HT-29 (cell line): Measurements from ENCODE around the gene WWOX. TPM values are rescaled to one million over a fixed set of nuclear protein-coding genes. Genes with fewer than 3 reads are reported as not detected.

ENCODE experiments used
- DNase-seq: peaks from one replicate; pipeline ENCODE4 v3.0.0-alpha.2; 2015; ENCODE audit warnings: low spot score
- total RNA-seq: library from RNA; depleted of rRNA; stranded (reverse); fragments of >200 nt; shearing (Covaris generic); gene quantifications from 2 replicates; pipeline ENCODE4 v1.2.3, GENCODE V29; 2014

The WWOX gene
- total RNA-seq, 1 experiment from 2014 or later = 27.3 TPM

- no peak for DNase-seq
These were observed 462.7 kb downstream of the WWOX start for GRCh38 chr16:78562111-78562510.

GRCh38 chr16:78562650-78563049 is 463.2 kb downstream of the WWOX start:
- DNase-seq = no peak

GRCh38 chr16:78563905-78564304 is 464.5 kb downstream of the WWOX start:
- no peak for DNase-seq

GRCh38 chr16:78566397-78567073 is 467.1 kb downstream of the WWOX start:
- DNase-seq = no peak

- no peak for DNase-seq
These were observed 471.1 kb downstream of the WWOX start for GRCh38 chr16:78570399-78571141.

- DNase-seq = no peak
These were observed 472.0 kb downstream of the WWOX start for GRCh38 chr16:78571434-78571833.

GRCh38 chr16:78571898-78572358 is 472.5 kb downstream of the WWOX start:
- no peak for DNase-seq

- DNase-seq = no peak
These were observed 475.1 kb downstream of the WWOX start for GRCh38 chr16:78574571-78574970.

GRCh38 chr16:78576941-78577340 is 477.5 kb downstream of the WWOX start:
- DNase-seq = no peak

GRCh38 chr16:78577630-78578029 is 478.2 kb downstream of the WWOX start:
- no peak for DNase-seq

GRCh38 chr16:78579020-78579419 is 479.6 kb downstream of the WWOX start:
- no peak for DNase-seq

- no peak for DNase-seq
These were observed 484.0 kb downstream of the WWOX start for GRCh38 chr16:78583441-78583840.

GRCh38 chr16:78584213-78584860 is 484.9 kb downstream of the WWOX start:
- no peak for DNase-seq

- no peak for DNase-seq
These were observed 485.5 kb downstream of the WWOX start for GRCh38 chr16:78584991-78585390.

GRCh38 chr16:78589331-78589730 is 489.9 kb downstream of the WWOX start:
- no peak for DNase-seq

GRCh38 chr16:78591682-78592103 is 492.2 kb downstream of the WWOX start:
- no peak for DNase-seq

- DNase-seq = no peak
These were observed 492.7 kb downstream of the WWOX start for GRCh38 chr16:78592111-78592510.

- DNase-seq = no peak
These were observed 493.9 kb downstream of the WWOX start for GRCh38 chr16:78593352-78593751.

- DNase-seq = no peak
These were observed 494.7 kb downstream of the WWOX start for GRCh38 chr16:78594191-78594590.

- DNase-seq = no peak
These were observed 497.0 kb downstream of the WWOX start for GRCh38 chr16:78596348-78596995.

- no peak for DNase-seq
These were observed 497.6 kb downstream of the WWOX start for GRCh38 chr16:78596996-78597422.
